GM23338 (cell line): ENCODE results near the gene RORC. TPM values are rescaled to one million over a fixed set of nuclear protein-coding genes. Genes with fewer than 3 reads are reported as not detected.

ENCODE experiments used
- ATAC-seq: fragments of 200-7000 bp; cut with Tn5 transposase; 3 replicates; pipeline ENCODE4 v1.9.1; 2020
- DNase-seq: peaks from one replicate; pipeline ENCODE4 v3.0.0-alpha.2; 2015; ENCODE audit warnings: low spot score
- H2AFZ ChIP-seq: fragments of 200-600 bp; sonication (generic); 2 replicates; pipeline ENCODE4 v1.8.0; 2016; ENCODE audit warnings: antibody characterized with exemption, mild to moderate bottlenecking, moderate library complexity
- H3F3A ChIP-seq: fragments of 200-600 bp; sonication (generic); replicated peaks from 2 replicates; pipeline ENCODE4 v1.8.0; 2017; ENCODE audit warnings: antibody characterized with exemption, mixed run types, low read depth
- H3K27ac ChIP-seq: fragments of 200-600 bp; sonication (generic); 2 replicates; pipeline ENCODE4 v1.6.1; 2016; ENCODE audit warnings: low read depth
- H3K27me3 ChIP-seq: fragments of 200-600 bp; sonication (generic); 2 replicates; pipeline ENCODE4 v1.8.0; 2016; ENCODE audit warnings: mild to moderate bottlenecking, mixed run types, moderate library complexity; ENCODE audit not compliant: insufficient read depth
- H3K36me3 ChIP-seq: fragments of 200-600 bp; sonication (generic); 2 replicates; pipeline ENCODE4 v1.8.0; 2016; ENCODE audit warnings: mild to moderate bottlenecking; ENCODE audit not compliant: insufficient read depth
- H3K4me1 ChIP-seq: fragments of 200-600 bp; sonication (generic); 2 replicates; pipeline ENCODE4 v1.8.0; 2016; ENCODE audit warnings: mild to moderate bottlenecking, moderate library complexity; ENCODE audit not compliant: insufficient read depth
- H3K4me2 ChIP-seq: fragments of 200-600 bp; sonication (generic); 2 replicates; pipeline ENCODE4 v1.7.1; 2017; ENCODE audit warnings: mixed run types
- H3K4me3 ChIP-seq: fragments of 200-600 bp; sonication (generic); 2 replicates; pipeline ENCODE4 v1.6.1; 2016; ENCODE audit warnings: mixed run types
- H3K79me2 ChIP-seq: fragments of 200-600 bp; sonication (generic); replicated peaks from 2 replicates; pipeline ENCODE4 v1.8.0; 2017; ENCODE audit warnings: mild to moderate bottlenecking; ENCODE audit not compliant: insufficient read depth
- H3K9me2 ChIP-seq: fragments of 200-600 bp; sonication (generic); 2 replicates; pipeline ENCODE4 v1.8.0; 2017; ENCODE audit not compliant: insufficient read depth
- H4K20me1 ChIP-seq: fragments of 200-600 bp; sonication (generic); replicated peaks from 2 replicates; pipeline ENCODE4 v1.8.0; 2017; ENCODE audit warnings: mild to moderate bottlenecking; ENCODE audit not compliant: insufficient read depth
- H3K27ac Mint-ChIP-seq: 2 replicates; pipeline ENCODE4 v1.8.0; 2020; ENCODE audit warnings: inconsistent platforms, mild to moderate bottlenecking, moderate library complexity, mixed read lengths
- H3K27me3 Mint-ChIP-seq: 3 replicates; pipeline ENCODE4 v1.8.0; 2022; ENCODE audit warnings: low read depth, mild to moderate bottlenecking, moderate library complexity, mixed read lengths, inconsistent platforms; ENCODE audit not compliant: insufficient read depth, poor library complexity
- H3K36me3 Mint-ChIP-seq: 3 replicates; pipeline ENCODE4 v1.8.0; 2021; ENCODE audit warnings: low read depth, mild to moderate bottlenecking, inconsistent platforms, moderate library complexity, mixed read lengths
- H3K4me1 Mint-ChIP-seq: 3 replicates; pipeline ENCODE4 v1.8.0; 2020; ENCODE audit warnings: mild to moderate bottlenecking, inconsistent platforms, mixed read lengths
- H3K4me3 Mint-ChIP-seq: 3 replicates; pipeline ENCODE4 v1.8.0; 2021; ENCODE audit warnings: moderate library complexity, mild to moderate bottlenecking, inconsistent platforms, mixed read lengths
- H3K9me3 Mint-ChIP-seq: 3 replicates; pipeline ENCODE4 v1.8.0; 2020; ENCODE audit warnings: moderate library complexity, mild to moderate bottlenecking, inconsistent platforms, mixed read lengths
- CREB1 ChIP-seq: fragments of 250-450 bp; sonication (Bioruptor Pico); IDR thresholded peaks from 2 replicates; pipeline ENCODE4 v1.5.0; 2020; ENCODE audit warnings: low read depth, mild to moderate bottlenecking, moderate library complexity
- ETS1 ChIP-seq: IDR thresholded peaks from 2 replicates; pipeline ENCODE4 v1.6.1; 2016; ENCODE audit warnings: antibody characterized with exemption
- EZH2phosphoT487 ChIP-seq: fragments of 200-600 bp; sonication (generic); IDR thresholded peaks from one replicate; pipeline ENCODE4 v1.8.1; 2018; ENCODE audit warnings: antibody characterized with exemption; ENCODE audit not compliant: unreplicated experiment
- JUNB ChIP-seq: IDR thresholded peaks from one replicate; pipeline ENCODE4 v1.6.1; 2016; ENCODE audit warnings: antibody characterized with exemption; ENCODE audit not compliant: unreplicated experiment
- NANOG ChIP-seq: IDR thresholded peaks from 2 replicates; pipeline ENCODE4 v1.6.1; 2016; ENCODE audit warnings: antibody characterized with exemption, borderline replicate concordance
- REST ChIP-seq: IDR thresholded peaks from one replicate; pipeline ENCODE4 v1.6.1; 2018; ENCODE audit warnings: antibody characterized with exemption; ENCODE audit not compliant: unreplicated experiment
- STAT1 ChIP-seq: IDR thresholded peaks from one replicate; pipeline ENCODE4 v1.6.1; 2016; ENCODE audit warnings: antibody characterized with exemption; ENCODE audit not compliant: unreplicated experiment
- ZNF114 ChIP-seq: fragments of 250-450 bp; sonication (Bioruptor Pico); IDR thresholded peaks from 2 replicates; pipeline ENCODE4 v1.5.0; 2020; ENCODE audit warnings: mild to moderate bottlenecking, moderate library complexity
- ZNF331 ChIP-seq: fragments of 250-450 bp; sonication (Bioruptor Pico); IDR thresholded peaks from 2 replicates; pipeline ENCODE4 v1.5.0; 2020; ENCODE audit warnings: low read depth, mild to moderate bottlenecking, moderate library complexity
- ZNF462 ChIP-seq: fragments of 250-450 bp; sonication (Bioruptor Pico); IDR thresholded peaks from 2 replicates; pipeline ENCODE4 v1.5.0; 2020; ENCODE audit warnings: mild to moderate bottlenecking, moderate library complexity
- polyA plus RNA-seq: library from polyadenylated mRNA; unstranded; fragments of >200 nt; fragmentation: Nextera tagmentation; extraction: Ambion mirVana; gene quantifications from 2 replicates; pipeline ENCODE4 v1.2.1, GENCODE V29; 2016
- total RNA-seq: library from RNA; depleted of rRNA; stranded (reverse); fragments of >200 nt; shearing (Covaris generic); gene quantifications from 2 replicates; pipeline ENCODE4 v1.2.3, GENCODE V29; 2014

RORC gene
- total and polyA plus RNA-seq, 2 experiments from 2014 or later, result 0.29 to 0.97 TPM

GRCh38 chr1:151859891-151860293, 28.3 kb upstream of the RORC start:
- Mint-ChIP-seq H3K4me1 (peaks cover 23% of the 10 kb centered on the region), H3K27ac (no peak overlapping the region), H3K4me3 (no peak overlapping the region), H3K9me3 (no peaks in the 10 kb centered on the region; the same call in 2 of the 3 replicates), H3K36me3 (no peaks in the 10 kb centered on the region), H3K27me3 (peaks cover 65% of the 10 kb centered on the region)
- Histone ChIP-seq H3K36me3 (no peaks in the 10 kb centered on the region; the same call in 1 of the 2 replicates), H3F3A (no peaks in the 10 kb centered on the region), H3K9me2 (no peaks in the 10 kb centered on the region), H3K4me3 (no peak overlapping the region), H3K4me2 (peak overlapping the region; percentile 52; the same call in 1 of the 2 replicates), H3K27me3 (peaks cover 77% of the 10 kb centered on the region), H4K20me1 (no peaks in the 10 kb centered on the region; the same call in 1 of the 2 replicates), H3K79me2 (no peaks in the 10 kb centered on the region), H3K4me1 (peaks cover 5% of the 10 kb centered on the region; the same call in 1 of the 2 replicates), H3K27ac (no peak overlapping the region), H2AFZ (no peak overlapping the region)
- ATAC-seq (no peak; the same call in 2 of the 3 replicates), DNase-seq (no peak)
- TF ChIP-seq ZNF114, result no peak
- no peak for TF ChIP-seq EZH2phosphoT487

- Histone ChIP-seq H3K27ac (no peak overlapping the region), H3K9me2 (no peaks in the 10 kb centered on the region), H3K79me2 (no peaks in the 10 kb centered on the region), H3F3A (no peaks in the 10 kb centered on the region), H3K27me3 (peaks cover 69% of the 10 kb centered on the region), H2AFZ (no peak overlapping the region), H3K4me2 (no peak overlapping the region), H3K36me3 (no peaks in the 10 kb centered on the region; the same call in 1 of the 2 replicates), H4K20me1 (no peaks in the 10 kb centered on the region; the same call in 1 of the 2 replicates), H3K4me1 (peaks cover 5% of the 10 kb centered on the region; the same call in 1 of the 2 replicates), H3K4me3 (no peak overlapping the region)
- Mint-ChIP-seq H3K27ac (no peak overlapping the region), H3K4me1 (peaks cover 23% of the 10 kb centered on the region), H3K36me3 (no peaks in the 10 kb centered on the region), H3K9me3 (no peaks in the 10 kb centered on the region; the same call in 2 of the 3 replicates), H3K4me3 (no peak overlapping the region), H3K27me3 (peaks cover 67% of the 10 kb centered on the region)
- no peak for DNase-seq
- ATAC-seq, result no peak
- TF ChIP-seq ZNF114, result no peak
- no peak for TF ChIP-seq ETS1
- no peak for TF ChIP-seq JUNB
- no peak for TF ChIP-seq ZNF462 (CRISPR knock-in tag)
- TF ChIP-seq ZNF331, result no peak
- no peak for TF ChIP-seq STAT1
- no peak for TF ChIP-seq EZH2phosphoT487
- no peak for TF ChIP-seq NANOG
- TF ChIP-seq REST, result no peak
- no peak for TF ChIP-seq CREB1
Observed at GRCh38 chr1:151858886-151859665, 27.5 kb upstream of the RORC start.
